Mucosa of descending colon (tissue), 3 donors: Measurements from ENCODE around the gene MYH6. TPM values are rescaled to one million over a fixed set of nuclear protein-coding genes. Genes with fewer than 3 reads are reported as not detected.

Source experiments
- ATAC-seq: fragments of 200-7000 bp; cut with Tn5 transposase; one replicate; pipeline ENCODE4 v1.9.1; 2020; ENCODE audit warnings: mild to moderate bottlenecking, moderate library complexity
- DNase-seq, 3 donors: peaks; one replicate each; pipeline ENCODE4 v3.0.0-alpha.2; 2020
- H3K36me3 ChIP-seq: fragments of 200-600 bp; one replicate; pipeline ENCODE4 v1.8.0; 2021; ENCODE audit warnings: low read depth, mild to moderate bottlenecking
- H3K4me1 ChIP-seq: fragments of 200-600 bp; one replicate; pipeline ENCODE4 v1.8.0; 2021; ENCODE audit warnings: low read depth, mild to moderate bottlenecking
- H3K4me3 ChIP-seq: fragments of 200-600 bp; one replicate; pipeline ENCODE4 v1.8.0; 2021; ENCODE audit warnings: mild to moderate bottlenecking
- H3K9me3 ChIP-seq: fragments of 200-600 bp; one replicate; pipeline ENCODE4 v1.8.0; 2021; ENCODE audit warnings: mild to moderate bottlenecking
- CTCF ChIP-seq: fragments of 200-600 bp; IDR thresholded peaks from one replicate; pipeline ENCODE4 v1.8.0; 2022; ENCODE audit warnings: antibody characterized with exemption, mild to moderate bottlenecking
- intact Hi-C, 2 donors: fragments of 100-400 bp; cut with DNase I in 1 of 2; cut with micrococcal nuclease in 1 of 2; formaldehyde crosslinking; loops; one replicate each; pipeline versions ENCODE4 v1.11.0 to v1.11.1; 2022; cut with DNase I, micrococcal nuclease
- total RNA-seq, 3 donors: library from RNA; stranded (reverse); fragmentation: NEBNext Ultra II Directional in 2 of 3; extraction: Animal tissue kit (Norgen Biotek cat#: 25700) in 2 of 3; gene quantifications; one replicate each; pipeline versions ENCODE4 v1.2.1 to v1.2.4, GENCODE V29; 2021 to 2023
- donor health status: DM: no; HTN: no; CAD: no; lungs with moderate emphysema.
- donor health status: DM: no; HTN: no; CAD: no.
- donor health status: DM: no; HTN: yes; CAD: no.

MYH6 gene
- total RNA-seq, 3 donors from 2014 or later: 0.09 to 1.4 TPM; not detected in 1

- Histone ChIP-seq H3K9me3 (no peaks in the 10 kb centered on the region), H3K36me3 (no peaks in the 10 kb centered on the region), H3K4me3 (no peak overlapping the region), H3K4me1 (no peaks in the 10 kb centered on the region)
- intact Hi-C loops: no loop called here
- ATAC-seq (no peak), DNase-seq (no peak)
- TF ChIP-seq CTCF: no peak
These were observed 2.5 kb downstream of the MYH6 start for GRCh38 chr14:23405516-23406025.

- no peak overlapping the region for H3K4me3 ChIP-seq
- H3K36me3 ChIP-seq: no peaks in the 10 kb centered on the region
- intact Hi-C loops: no loop called here
- H3K4me1 ChIP-seq: no peaks in the 10 kb centered on the region
- ATAC-seq (no peak), DNase-seq (no peak)
- H3K9me3 ChIP-seq: no peaks in the 10 kb centered on the region
- TF ChIP-seq CTCF: no peak
These were observed 3.0 kb downstream of the MYH6 start for GRCh38 chr14:23405096-23405495.

GRCh38 chr14:23404331-23404900 lies 3.7 kb downstream of the MYH6 start:
- H3K4me1 ChIP-seq: no peaks in the 10 kb centered on the region
- no peak for DNase-seq
- intact Hi-C loops: no loop called here
- ATAC-seq: no peak
- H3K36me3 ChIP-seq: no peaks in the 10 kb centered on the region
- H3K9me3 ChIP-seq: no peaks in the 10 kb centered on the region
- no peak overlapping the region for H3K4me3 ChIP-seq
- TF ChIP-seq CTCF: no peak

- Histone ChIP-seq H3K4me1 (no peaks in the 10 kb centered on the region), H3K4me3 (no peak overlapping the region), H3K9me3 (no peaks in the 10 kb centered on the region), H3K36me3 (no peaks in the 10 kb centered on the region)
- DNase-seq (no peak), ATAC-seq (no peak)
- no peak for TF ChIP-seq CTCF
- intact Hi-C loops: no loop called here
These were observed 4.2 kb downstream of the MYH6 start for GRCh38 chr14:23403908-23404307.

GRCh38 chr14:23403139-23403438 lies 5.0 kb downstream of the MYH6 start:
- no peaks in the 10 kb centered on the region for H3K36me3 ChIP-seq
- no peak for ATAC-seq
- no peak for DNase-seq
- no peaks in the 10 kb centered on the region for H3K9me3 ChIP-seq
- no peaks in the 10 kb centered on the region for H3K4me1 ChIP-seq
- no peak for TF ChIP-seq CTCF
- intact Hi-C loops: no loop called here
- H3K4me3 ChIP-seq: no peak overlapping the region
